ENCODE data around the gene GRAP2.

The GRAP2 gene

DNA sequence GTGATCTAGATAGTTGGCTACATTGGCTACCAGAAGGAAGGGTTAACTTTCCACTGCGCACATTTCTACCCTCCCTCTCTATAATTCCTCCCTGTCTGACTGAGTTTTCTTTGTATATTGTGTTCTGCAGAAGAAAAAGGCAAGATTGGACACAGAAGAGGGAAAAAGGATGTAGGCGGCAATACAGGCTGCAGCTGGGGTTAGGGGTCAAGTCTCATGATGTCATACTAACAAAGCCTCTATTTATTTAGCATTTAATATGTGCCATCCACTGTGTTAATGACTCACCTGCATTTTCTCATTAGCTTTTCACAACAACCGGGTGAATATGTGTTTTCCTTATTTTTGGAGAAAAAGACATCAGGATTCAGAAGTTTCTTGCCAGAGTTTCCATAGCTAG lies 95.8 kb downstream of the GRAP2 start:
- no peak overlapping the region for H3K9ac ChIP-seq (ENCODE audit: low read depth, low read length, poor library complexity, severe bottlenecking)

DNA sequence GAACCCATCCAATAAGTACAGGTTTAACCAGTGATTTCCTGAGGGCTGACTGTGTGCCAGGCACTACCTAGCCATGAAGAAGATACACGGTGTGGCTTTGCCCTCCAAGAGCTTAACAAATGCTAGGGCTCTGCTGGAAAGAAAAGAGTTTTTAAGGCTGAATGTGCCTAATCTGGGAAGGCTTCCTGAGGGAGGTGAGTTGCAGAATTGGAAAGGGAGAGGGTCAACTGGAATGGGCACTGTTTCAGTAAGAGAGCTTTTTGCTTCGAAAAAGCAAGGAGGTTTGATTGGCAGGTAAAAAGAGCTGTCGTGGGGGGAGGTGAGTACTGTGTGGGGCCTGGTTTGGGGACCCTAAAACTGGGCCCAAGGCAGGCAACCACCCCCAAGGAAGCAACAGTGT lies 96.5 kb downstream of the GRAP2 start:
- Histone ChIP-seq H3K9me3 (ENCODE audit: insufficient read depth, low read depth, low read length) (no peaks in the 10 kb centered on the region), H3K9me2 (replicated peaks; ENCODE audit: low read depth, low read length) (no peaks in the 10 kb centered on the region), H2AFZ (ENCODE audit: low read length) (no peak overlapping the region), H3K36me3 (ENCODE audit: insufficient read depth, low read length) (no peaks in the 10 kb centered on the region), H3K4me1 (ENCODE audit: insufficient read depth, low read length, poor library complexity, severe bottlenecking) (peaks cover 6% of the 10 kb centered on the region), H3K9ac (ENCODE audit: low read depth, low read length, poor library complexity, severe bottlenecking) (no peak overlapping the region), H3K27me3 (ENCODE audit: insufficient read depth, low read length, poor library complexity, severe bottlenecking) (no peaks in the 10 kb centered on the region), H4K20me1 (ENCODE audit: insufficient read depth, low read length, poor library complexity, severe bottlenecking) (no peaks in the 10 kb centered on the region), H3K4me2 (ENCODE audit: low read depth, low read length, poor library complexity, severe bottlenecking) (no peak overlapping the region), H3F3A (ENCODE audit: low read depth) (no peaks in the 10 kb centered on the region), H3K4me3 (ENCODE audit: low read length, poor library complexity, severe bottlenecking) (no peak overlapping the region), H3K79me2 (ENCODE audit: insufficient read depth, low read length) (no peaks in the 10 kb centered on the region)
- no peak for TF ChIP-seq EZH2phosphoT487 (IDR thresholded peaks at IDR 0.05; ENCODE audit: borderline replicate concordance)
- TF ChIP-seq, protein P1, sequence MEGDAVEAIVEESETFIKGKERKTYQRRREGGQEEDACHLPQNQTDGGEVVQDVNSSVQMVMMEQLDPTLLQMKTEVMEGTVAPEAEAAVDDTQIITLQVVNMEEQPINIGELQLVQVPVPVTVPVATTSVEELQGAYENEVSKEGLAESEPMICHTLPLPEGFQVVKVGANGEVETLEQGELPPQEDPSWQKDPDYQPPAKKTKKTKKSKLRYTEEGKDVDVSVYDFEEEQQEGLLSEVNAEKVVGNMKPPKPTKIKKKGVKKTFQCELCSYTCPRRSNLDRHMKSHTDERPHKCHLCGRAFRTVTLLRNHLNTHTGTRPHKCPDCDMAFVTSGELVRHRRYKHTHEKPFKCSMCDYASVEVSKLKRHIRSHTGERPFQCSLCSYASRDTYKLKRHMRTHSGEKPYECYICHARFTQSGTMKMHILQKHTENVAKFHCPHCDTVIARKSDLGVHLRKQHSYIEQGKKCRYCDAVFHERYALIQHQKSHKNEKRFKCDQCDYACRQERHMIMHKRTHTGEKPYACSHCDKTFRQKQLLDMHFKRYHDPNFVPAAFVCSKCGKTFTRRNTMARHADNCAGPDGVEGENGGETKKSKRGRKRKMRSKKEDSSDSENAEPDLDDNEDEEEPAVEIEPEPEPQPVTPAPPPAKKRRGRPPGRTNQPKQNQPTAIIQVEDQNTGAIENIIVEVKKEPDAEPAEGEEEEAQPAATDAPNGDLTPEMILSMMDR (conservative IDR thresholded peaks at IDR 0.05; ENCODE audit: low read length): no peak

More for the DNA sequence above, 95.8 kb downstream of the GRAP2 start:
- H3K4me1 ChIP-seq (ENCODE audit: insufficient read depth, low read length, poor library complexity, severe bottlenecking): peaks cover 6% of the 10 kb centered on the region
- H3K4me3 ChIP-seq (ENCODE audit: low read length, poor library complexity, severe bottlenecking): no peak overlapping the region
- no peak overlapping the region for H3K4me2 ChIP-seq (ENCODE audit: low read depth, low read length, poor library complexity, severe bottlenecking)
- no peak overlapping the region for H2AFZ ChIP-seq (ENCODE audit: low read length)
- no peaks in the 10 kb centered on the region for H3K27me3 ChIP-seq (ENCODE audit: insufficient read depth, low read length, poor library complexity, severe bottlenecking)
- H3K36me3 ChIP-seq (ENCODE audit: insufficient read depth, low read length): no peaks in the 10 kb centered on the region
- TF ChIP-seq EZH2phosphoT487 (IDR thresholded peaks at IDR 0.05; ENCODE audit: borderline replicate concordance): no peak
- TF ChIP-seq, protein P1 (conservative IDR thresholded peaks at IDR 0.05; ENCODE audit: low read length): no peak
- no peaks in the 10 kb centered on the region for H4K20me1 ChIP-seq (ENCODE audit: insufficient read depth, low read length, poor library complexity, severe bottlenecking)
- H3K9me2 ChIP-seq (replicated peaks; ENCODE audit: low read depth, low read length): no peaks in the 10 kb centered on the region
- no peaks in the 10 kb centered on the region for H3K9me3 ChIP-seq (ENCODE audit: insufficient read depth, low read depth, low read length)
- no peaks in the 10 kb centered on the region for H3F3A ChIP-seq (ENCODE audit: low read depth)
- no peaks in the 10 kb centered on the region for H3K79me2 ChIP-seq (ENCODE audit: insufficient read depth, low read length)

DNA sequence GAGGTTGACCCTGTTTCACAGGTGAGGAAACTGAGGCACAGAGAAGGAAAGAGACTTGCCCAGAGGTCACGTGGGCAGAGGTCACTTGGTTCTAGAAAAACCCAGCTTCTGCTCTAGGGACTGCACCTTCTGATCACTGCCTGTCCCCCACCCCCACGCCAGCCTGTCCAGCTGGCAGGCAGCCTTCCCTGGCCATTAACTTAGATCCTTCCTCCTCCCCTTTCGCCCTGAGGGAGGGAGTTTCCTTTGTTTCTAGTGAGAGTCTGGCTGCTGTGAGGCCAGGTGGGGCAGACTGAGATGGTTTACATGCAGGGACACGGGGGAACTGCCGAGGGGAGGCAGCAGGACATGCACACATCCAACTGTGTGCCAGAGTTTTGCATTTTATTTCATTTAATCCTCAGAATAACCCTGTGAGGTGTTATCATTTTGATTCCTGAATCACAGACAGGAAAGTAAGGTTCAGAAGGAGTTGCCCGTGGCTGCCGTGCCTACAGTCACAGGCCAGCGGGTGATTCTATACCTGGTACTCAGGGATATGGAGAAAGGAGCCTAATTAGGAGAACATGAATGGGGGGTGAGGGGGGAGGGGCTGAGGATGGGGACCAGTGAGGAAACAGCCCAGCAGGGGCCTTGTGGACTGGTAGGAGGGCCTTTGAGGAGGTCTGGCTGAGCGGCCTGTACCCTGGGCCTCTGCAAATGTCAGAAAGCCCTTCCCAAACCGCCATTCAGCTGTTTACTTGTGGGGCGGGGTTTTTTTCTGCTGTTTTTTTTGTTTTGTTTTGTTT lies 97.2 kb downstream of the GRAP2 start:
- no peak overlapping the region for H3K4me2 ChIP-seq (ENCODE audit: low read depth, low read length, poor library complexity, severe bottlenecking)
- H3K4me1 ChIP-seq (ENCODE audit: insufficient read depth, low read length, poor library complexity, severe bottlenecking): peaks cover 6% of the 10 kb centered on the region
- no peaks in the 10 kb centered on the region for H3K79me2 ChIP-seq (ENCODE audit: insufficient read depth, low read length)
- H3K4me3 ChIP-seq (ENCODE audit: low read length, poor library complexity, severe bottlenecking): no peak overlapping the region
- H3K9me2 ChIP-seq (replicated peaks; ENCODE audit: low read depth, low read length): no peaks in the 10 kb centered on the region
- no peaks in the 10 kb centered on the region for H4K20me1 ChIP-seq (ENCODE audit: insufficient read depth, low read length, poor library complexity, severe bottlenecking)
- H3K9ac ChIP-seq (ENCODE audit: low read depth, low read length, poor library complexity, severe bottlenecking): no peak overlapping the region
- TF ChIP-seq EZH2phosphoT487 (IDR thresholded peaks at IDR 0.05; ENCODE audit: borderline replicate concordance): no peak
- TF ChIP-seq, protein P1 (conservative IDR thresholded peaks at IDR 0.05; ENCODE audit: low read length): no peak
- H3K9me3 ChIP-seq (ENCODE audit: insufficient read depth, low read depth, low read length): no peaks in the 10 kb centered on the region
- H3K27me3 ChIP-seq (ENCODE audit: insufficient read depth, low read length, poor library complexity, severe bottlenecking): no peaks in the 10 kb centered on the region
- H3F3A ChIP-seq (ENCODE audit: low read depth): no peaks in the 10 kb centered on the region
- no peaks in the 10 kb centered on the region for H3K36me3 ChIP-seq (ENCODE audit: insufficient read depth, low read length)
- no peak overlapping the region for H2AFZ ChIP-seq (ENCODE audit: low read length)

All from Loucy (cell line).